ENCODE data around the gene MAP2K1. TPM values are rescaled to one million over a fixed set of nuclear protein-coding genes. Genes with fewer than 3 reads are reported as not detected.
A peak's percentile ranks its signal among the peaks of the same experiment; 100 is the strongest.
"Not testable (repeated sequence)": the region's sequence is repeated elsewhere in the genome, so short reads cannot be mapped to it uniquely, and the experiment has no call there.

Gene MAP2K1
- total RNA-seq, 1 donor from 2014 or later, result 37.2 TPM

DNA sequence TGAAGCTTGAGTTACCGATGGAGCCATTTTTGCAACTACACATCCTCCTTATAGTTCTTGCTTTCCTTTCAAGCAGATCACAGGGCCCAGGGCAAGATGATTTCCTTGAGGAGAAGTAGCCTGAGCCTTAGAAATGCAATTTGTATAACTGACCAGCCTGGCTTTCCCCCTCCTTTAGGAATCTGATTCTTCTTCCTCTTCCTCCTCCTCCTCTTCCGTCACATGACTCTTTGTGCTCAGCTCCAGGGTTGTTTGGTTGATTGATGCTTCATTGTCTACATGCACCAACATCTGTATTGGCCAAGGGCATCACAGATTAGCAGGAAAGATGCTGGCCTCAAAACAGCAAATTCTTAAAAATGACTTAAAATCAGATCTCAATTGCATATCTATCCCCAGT, 107.5 kb downstream of the MAP2K1 start:
- intact Hi-C loops (cut with DNase I), result no loop called here
- DNase-seq (ENCODE audit: low spot score) (no peak), ATAC-seq (no peak)

- ATAC-seq, result peak; percentile 18
- intact Hi-C loops (cut with DNase I), result loop anchor here (5.0 kb wide), 1 partner anchor 110 kb away; the partner anchor contains the start of gene MAP2K1
- no peak for DNase-seq (ENCODE audit: low spot score)
Measured at GRCh38 chr15:66496951-66497501, 110.3 kb downstream of the MAP2K1 start.

GRCh38 chr15:66497502-66498455, 111.1 kb downstream of the MAP2K1 start, which contains the start of gene SNAPC5:
SNAPC5 (minus strand) TSS chr15:66497762; CDS start chr15:66497731, 31 bp downstream.
- intact Hi-C loops (cut with DNase I), result loop anchor here (5.0 kb wide), 1 partner anchor 110 kb away; the partner anchor contains the start of gene MAP2K1
- DNase-seq (ENCODE audit: low spot score) (peak; percentile 97), ATAC-seq (peak; percentile 98)

- ATAC-seq, result peak; percentile 9
- intact Hi-C loops (cut with DNase I), result loop anchor here (5.0 kb wide), 1 partner anchor 111 kb away; the partner anchor contains the start of gene MAP2K1
- no peak for DNase-seq (ENCODE audit: low spot score)
Measured at GRCh38 chr15:66498501-66499386, 112.0 kb downstream of the MAP2K1 start.

DNA sequence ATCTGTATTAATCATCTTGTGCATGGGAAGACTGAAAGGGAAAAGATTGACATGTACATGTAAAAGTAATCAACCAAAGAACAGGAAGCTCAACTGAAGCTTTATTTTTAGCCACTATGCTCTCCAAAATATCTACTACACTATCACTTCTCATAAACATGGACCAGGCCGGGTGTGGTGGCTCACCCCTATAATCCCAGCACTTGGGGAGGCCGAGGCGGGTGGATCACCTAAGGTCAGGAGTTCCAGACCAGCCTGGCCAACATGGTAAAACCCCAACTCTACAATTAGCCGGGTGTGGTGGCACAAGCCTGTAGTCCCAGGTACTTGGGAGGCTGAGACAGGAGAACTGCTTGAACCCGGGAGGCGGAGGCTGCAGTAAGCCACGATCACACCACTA, 113.6 kb downstream of the MAP2K1 start:
- ATAC-seq; intact Hi-C loops (cut with DNase I): not testable (repeated sequence)

GRCh38 chr15:66502491-66502890, 115.8 kb downstream of the MAP2K1 start:
- no peak for ATAC-seq
- intact Hi-C loops (cut with DNase I), result no loop called here
- no peak for DNase-seq (ENCODE audit: low spot score)

More for the DNA sequence above, 113.6 kb downstream of the MAP2K1 start:
- not testable (repeated sequence) for DNase-seq (ENCODE audit: low spot score)

DNA sequence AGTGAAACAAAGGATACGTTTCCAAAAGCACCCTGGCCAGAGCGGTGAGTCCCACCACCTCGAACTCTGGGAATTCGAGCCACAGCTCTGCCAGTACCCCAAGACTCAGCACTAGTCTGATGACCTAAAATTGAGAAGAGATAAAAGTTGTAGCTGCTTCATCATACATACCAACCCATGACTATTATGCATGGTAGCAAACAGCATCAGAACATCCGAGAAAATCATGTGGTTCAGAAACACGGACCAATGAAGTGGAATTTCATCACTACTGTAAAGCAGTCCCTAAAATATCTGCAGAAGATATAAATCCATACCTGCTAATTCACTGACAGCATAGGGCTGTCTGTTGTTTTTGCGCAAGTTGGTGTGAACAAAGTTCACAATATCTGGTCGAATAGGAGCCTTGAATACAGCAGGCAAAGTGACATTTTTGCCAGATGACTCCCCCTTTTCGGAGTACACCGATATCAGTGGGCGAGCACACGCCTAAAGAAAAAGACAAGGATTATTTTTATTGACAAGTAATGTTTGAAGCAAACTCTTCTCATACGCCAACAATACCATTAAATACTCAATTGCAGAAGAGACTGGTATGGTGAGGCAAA, 116.4 kb downstream of the MAP2K1 start:
- ATAC-seq; DNase-seq (ENCODE audit: low spot score); intact Hi-C loops (cut with DNase I): not testable (repeated sequence)

GRCh38 chr15:66503780-66504562, 117.3 kb downstream of the MAP2K1 start:
- intact Hi-C loops (cut with DNase I), result no loop called here

GRCh38 chr15:66504563-66505429, 118.1 kb downstream of the MAP2K1 start, which contains the start of the genes RPL4 and ZWILCH:
RPL4 (minus strand) TSS chr15:66504855; CDS start chr15:66504790, 65 bp downstream.
ZWILCH (plus strand) TSS chr15:66505326; CDS start chr15:66505339, 13 bp downstream.
- DNase-seq (ENCODE audit: low spot score), result peak; percentile 87
- intact Hi-C loops (cut with DNase I), result no loop called here
- ATAC-seq, result peak; percentile 97

More at GRCh38 chr15:66503780-66504562, 117.3 kb downstream of the MAP2K1 start:
- DNase-seq (ENCODE audit: low spot score), result no peak
- ATAC-seq, result no peak

DNA sequence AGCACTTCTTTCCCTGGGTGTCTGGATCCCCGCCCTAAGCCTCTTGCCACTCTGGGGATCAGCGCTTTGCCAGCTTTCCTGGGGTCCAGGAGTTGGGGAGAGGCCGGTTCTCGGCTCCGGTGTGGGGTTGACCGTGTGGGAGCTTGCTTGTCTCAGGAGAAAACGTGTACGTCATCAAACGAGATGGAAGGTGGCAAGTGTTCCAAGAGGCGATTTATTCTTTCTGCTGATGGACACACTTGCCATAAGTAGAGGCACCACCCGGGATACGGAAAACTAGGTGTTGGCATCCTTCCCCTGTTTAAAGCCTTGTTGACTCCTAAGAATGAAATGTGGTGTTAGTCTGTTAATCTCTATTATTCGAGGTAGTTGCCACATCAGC, 118.7 kb downstream of the MAP2K1 start:
- intact Hi-C loops (cut with DNase I), result no loop called here

GRCh38 chr15:66505818-66506217, 119.1 kb downstream of the MAP2K1 start:
- DNase-seq (ENCODE audit: low spot score) (no peak), ATAC-seq (no peak)
- intact Hi-C loops (cut with DNase I), result no loop called here

More for the DNA sequence above, 118.7 kb downstream of the MAP2K1 start:
- DNase-seq (ENCODE audit: low spot score) (no peak), ATAC-seq (no peak)

DNA sequence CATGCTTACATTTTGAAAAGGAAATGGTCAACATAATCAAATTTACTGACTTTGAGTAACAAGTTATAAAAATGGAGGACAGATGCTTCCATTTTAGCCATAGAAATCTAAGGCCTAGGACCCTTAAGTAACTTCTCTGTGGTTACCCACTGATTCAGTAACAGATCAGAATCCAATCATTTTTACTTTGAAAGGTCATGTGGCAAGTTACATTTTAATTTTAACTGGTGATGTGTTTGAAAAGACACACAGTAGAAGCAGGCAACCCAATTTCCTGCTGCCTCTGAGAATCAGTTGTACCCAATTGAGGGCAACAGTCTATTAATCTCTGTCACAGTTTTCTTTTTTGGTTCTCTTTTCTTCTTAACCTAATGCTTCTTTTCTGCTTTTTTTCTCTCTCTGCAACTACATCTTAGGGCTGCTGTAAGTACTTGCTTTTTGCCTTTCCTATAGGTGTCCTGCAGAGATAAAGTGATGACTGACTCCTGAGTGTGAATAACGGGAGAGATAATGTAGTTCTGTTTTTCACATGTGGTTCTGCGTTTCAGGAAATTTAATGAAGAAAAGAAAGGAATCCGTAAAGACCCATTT, 121.7 kb downstream of the MAP2K1 start:
- ATAC-seq (no peak), DNase-seq (ENCODE audit: low spot score) (no peak)
- intact Hi-C loops (cut with DNase I), result no loop called here

- intact Hi-C loops (cut with DNase I), result no loop called here
- no peak for ATAC-seq
- DNase-seq (ENCODE audit: low spot score), result no peak
Measured at GRCh38 chr15:66514586-66514985, 127.9 kb downstream of the MAP2K1 start.

DNA sequence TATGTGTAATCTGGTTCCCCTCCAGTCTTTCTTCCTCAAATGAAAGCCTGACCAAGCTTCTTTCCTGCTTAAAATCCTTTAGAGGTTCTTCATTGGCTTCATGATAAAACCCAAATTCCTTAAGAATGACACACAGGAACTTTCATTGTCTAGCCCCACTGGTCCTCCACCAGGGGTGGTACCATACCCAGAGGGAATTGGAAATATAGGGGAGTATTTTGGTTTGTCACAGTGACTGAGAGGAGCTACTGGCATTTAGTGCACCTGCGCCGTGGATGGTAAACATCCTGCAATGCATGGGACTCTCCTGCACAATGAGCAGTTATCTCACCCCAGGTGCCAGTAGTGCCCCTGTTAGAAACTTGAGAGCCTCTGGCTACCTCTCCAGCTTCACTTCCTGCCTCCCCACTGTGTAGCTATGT, 129.2 kb downstream of the MAP2K1 start:
- ATAC-seq (no peak), DNase-seq (ENCODE audit: low spot score) (no peak)
- intact Hi-C loops (cut with DNase I), result no loop called here

DNA sequence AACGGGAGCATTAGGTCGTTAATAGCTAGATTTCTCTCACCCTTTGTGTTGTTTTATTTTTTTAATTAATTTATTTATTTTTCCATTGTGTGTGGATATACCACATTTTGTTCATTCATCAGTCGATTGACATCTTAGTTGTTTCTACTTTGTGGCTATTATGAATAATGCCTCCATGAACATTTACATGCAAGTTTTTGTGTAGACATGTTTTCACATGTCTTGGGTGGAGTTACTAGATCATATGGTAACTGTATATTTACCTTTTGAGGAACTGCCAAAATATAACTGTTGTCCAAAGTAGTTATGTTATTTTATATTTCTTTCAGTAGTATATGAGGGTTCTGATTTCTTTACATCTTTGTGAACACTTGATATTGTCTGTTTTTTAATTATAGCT, 137.2 kb downstream of the MAP2K1 start:
- intact Hi-C loops (cut with DNase I), result no loop called here
- DNase-seq (ENCODE audit: low spot score), result no peak
- no peak for ATAC-seq

DNA sequence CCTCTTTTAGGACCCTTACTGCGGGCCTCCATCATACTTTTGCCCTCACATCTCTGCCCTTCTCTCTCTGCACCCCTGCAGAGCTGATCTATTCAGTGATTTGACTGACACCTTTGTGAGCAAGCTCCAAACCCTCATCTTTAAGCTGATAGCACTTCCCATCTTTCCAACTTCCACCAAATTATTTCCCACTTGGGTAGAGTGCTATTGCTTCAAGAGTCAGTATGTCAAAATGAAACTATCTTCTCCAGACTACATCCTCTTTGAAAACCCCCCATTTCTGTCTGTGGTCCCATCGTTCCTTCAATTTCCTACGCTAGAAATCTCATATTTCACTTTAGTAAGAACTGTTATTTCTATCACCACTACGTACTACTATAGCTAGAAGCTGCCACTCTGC, 138.1 kb downstream of the MAP2K1 start:
- intact Hi-C loops (cut with DNase I), result no loop called here
- ATAC-seq (no peak), DNase-seq (ENCODE audit: low spot score) (no peak)
